WTC11 (cell line): ENCODE results near the gene FGFRL1.

Experiments used
- IRF2 ChIP-seq: sonication (generic); formaldehyde crosslinking; IDR thresholded peaks from 2 replicates; pipeline ENCODE4 v1.8.0; 2022; ENCODE audit warnings: low read depth, missing genetic modification reagents, borderline replicate concordance
- TP53 ChIP-seq: sonication (generic); formaldehyde crosslinking; IDR thresholded peaks from 2 replicates; pipeline ENCODE4 v1.8.1; 2023; ENCODE audit warnings: mild to moderate bottlenecking, missing genetic modification reagents
- TF ChIP-seq, protein P1 (sequence below): fragments of 200-600 bp; IDR thresholded peaks from 2 replicates; pipeline ENCODE4 v1.8.0; 2022; ENCODE audit warnings: antibody characterized with exemption
- TF ChIP-seq, protein P2 (sequence below): sonication (generic); formaldehyde crosslinking; IDR thresholded peaks from 2 replicates; pipeline ENCODE4 v1.8.1; 2022; ENCODE audit warnings: low read depth, mild to moderate bottlenecking, moderate library complexity, missing genetic modification reagents, borderline replicate concordance
- TF ChIP-seq, protein P3 (sequence below): fragments of 250-450 bp; sonication (Bioruptor Pico); IDR thresholded peaks from 2 replicates; pipeline ENCODE4 v2.1.2; 2022; ENCODE audit warnings: mild to moderate bottlenecking, moderate library complexity

DNA sequence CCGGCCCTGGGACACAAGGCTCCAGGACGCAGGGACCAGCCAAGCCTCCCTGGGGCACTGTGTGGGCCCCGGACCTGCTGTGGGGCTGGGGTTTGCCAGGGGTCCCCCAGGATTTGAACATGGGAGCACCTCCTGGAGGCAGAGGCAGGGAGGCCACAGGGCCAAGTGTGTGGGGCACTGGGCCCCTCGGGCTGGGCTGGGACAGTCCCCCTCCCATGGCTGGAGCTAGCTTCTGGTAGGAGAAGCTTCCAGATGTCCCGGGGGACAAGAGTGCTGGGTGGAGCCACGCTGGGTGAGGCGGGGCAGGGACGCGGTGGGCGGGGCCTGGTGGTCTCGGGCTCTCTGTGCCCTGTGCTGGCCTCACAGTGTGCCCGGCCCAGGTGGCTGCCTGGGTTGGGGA, 18.6 kb downstream of the FGFRL1 start:
- TF ChIP-seq, protein P1, sequence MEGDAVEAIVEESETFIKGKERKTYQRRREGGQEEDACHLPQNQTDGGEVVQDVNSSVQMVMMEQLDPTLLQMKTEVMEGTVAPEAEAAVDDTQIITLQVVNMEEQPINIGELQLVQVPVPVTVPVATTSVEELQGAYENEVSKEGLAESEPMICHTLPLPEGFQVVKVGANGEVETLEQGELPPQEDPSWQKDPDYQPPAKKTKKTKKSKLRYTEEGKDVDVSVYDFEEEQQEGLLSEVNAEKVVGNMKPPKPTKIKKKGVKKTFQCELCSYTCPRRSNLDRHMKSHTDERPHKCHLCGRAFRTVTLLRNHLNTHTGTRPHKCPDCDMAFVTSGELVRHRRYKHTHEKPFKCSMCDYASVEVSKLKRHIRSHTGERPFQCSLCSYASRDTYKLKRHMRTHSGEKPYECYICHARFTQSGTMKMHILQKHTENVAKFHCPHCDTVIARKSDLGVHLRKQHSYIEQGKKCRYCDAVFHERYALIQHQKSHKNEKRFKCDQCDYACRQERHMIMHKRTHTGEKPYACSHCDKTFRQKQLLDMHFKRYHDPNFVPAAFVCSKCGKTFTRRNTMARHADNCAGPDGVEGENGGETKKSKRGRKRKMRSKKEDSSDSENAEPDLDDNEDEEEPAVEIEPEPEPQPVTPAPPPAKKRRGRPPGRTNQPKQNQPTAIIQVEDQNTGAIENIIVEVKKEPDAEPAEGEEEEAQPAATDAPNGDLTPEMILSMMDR: no peak
- TF ChIP-seq, protein P2, sequence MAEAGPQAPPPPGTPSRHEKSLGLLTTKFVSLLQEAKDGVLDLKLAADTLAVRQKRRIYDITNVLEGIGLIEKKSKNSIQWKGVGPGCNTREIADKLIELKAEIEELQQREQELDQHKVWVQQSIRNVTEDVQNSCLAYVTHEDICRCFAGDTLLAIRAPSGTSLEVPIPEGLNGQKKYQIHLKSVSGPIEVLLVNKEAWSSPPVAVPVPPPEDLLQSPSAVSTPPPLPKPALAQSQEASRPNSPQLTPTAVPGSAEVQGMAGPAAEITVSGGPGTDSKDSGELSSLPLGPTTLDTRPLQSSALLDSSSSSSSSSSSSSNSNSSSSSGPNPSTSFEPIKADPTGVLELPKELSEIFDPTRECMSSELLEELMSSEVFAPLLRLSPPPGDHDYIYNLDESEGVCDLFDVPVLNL (CRISPR knock-in tag): no peak
- no peak for TF ChIP-seq TP53
- TF ChIP-seq, protein P3, sequence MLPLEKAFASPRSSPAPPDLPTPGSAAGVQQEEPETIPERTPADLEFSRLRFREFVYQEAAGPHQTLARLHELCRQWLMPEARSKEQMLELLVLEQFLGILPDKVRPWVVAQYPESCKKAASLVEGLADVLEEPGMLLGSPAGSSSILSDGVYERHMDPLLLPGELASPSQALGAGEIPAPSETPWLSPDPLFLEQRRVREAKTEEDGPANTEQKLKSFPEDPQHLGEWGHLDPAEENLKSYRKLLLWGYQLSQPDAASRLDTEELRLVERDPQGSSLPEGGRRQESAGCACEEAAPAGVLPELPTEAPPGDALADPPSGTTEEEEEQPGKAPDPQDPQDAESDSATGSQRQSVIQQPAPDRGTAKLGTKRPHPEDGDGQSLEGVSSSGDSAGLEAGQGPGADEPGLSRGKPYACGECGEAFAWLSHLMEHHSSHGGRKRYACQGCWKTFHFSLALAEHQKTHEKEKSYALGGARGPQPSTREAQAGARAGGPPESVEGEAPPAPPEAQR (CRISPR knock-in tag): no peak
- no peak for TF ChIP-seq IRF2 (CRISPR knock-in tag)
